ENCODE results near the gene MICAL3.

DNA sequence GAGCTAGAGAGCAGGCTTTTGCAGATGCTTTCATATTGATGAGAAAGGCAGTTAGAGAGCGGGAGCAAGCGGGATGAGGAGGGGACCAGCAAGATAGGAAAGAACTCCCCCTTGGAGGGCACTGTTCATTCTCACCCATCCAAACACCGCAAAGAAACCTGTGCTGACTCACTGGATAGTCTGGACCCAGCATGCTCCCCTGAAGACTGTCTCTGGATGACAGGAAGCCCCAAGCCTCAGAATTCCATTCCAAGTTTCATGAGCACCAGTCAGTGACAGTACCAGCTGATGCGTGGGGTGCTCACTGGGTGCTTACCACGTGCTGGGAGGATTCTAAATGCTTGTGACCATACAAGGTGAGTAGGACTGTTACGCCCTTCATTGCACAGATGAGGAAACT is 34.2 kb downstream of the MICAL3 start:
- TF ChIP-seq, protein P1, sequence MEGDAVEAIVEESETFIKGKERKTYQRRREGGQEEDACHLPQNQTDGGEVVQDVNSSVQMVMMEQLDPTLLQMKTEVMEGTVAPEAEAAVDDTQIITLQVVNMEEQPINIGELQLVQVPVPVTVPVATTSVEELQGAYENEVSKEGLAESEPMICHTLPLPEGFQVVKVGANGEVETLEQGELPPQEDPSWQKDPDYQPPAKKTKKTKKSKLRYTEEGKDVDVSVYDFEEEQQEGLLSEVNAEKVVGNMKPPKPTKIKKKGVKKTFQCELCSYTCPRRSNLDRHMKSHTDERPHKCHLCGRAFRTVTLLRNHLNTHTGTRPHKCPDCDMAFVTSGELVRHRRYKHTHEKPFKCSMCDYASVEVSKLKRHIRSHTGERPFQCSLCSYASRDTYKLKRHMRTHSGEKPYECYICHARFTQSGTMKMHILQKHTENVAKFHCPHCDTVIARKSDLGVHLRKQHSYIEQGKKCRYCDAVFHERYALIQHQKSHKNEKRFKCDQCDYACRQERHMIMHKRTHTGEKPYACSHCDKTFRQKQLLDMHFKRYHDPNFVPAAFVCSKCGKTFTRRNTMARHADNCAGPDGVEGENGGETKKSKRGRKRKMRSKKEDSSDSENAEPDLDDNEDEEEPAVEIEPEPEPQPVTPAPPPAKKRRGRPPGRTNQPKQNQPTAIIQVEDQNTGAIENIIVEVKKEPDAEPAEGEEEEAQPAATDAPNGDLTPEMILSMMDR (IDR thresholded peaks at IDR 0.05): no peak
- no peak for TF ChIP-seq ZFX (IDR thresholded peaks at IDR 0.05; ENCODE audit: borderline replicate concordance)
